ENCODE data around the gene MYO1G.

DNA sequence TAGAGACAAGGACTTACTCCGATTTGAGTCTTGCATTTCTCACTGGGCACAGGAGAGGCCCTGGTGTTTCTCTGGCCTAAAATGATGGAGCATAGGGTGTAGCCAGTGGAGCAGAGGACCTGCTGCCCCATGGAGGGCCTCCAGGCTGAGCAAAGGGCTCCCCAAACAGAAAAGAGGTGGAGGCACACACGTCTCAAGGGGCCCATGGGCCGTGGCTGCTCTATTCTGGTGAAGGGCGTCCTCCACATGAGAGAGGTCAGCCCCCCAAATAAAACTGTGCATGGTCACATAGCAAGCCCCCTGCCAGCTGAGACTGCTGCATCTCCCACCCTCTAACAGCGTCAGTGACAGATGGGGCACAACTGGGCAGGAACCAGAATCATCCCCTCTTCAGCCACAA, 41.4 kb downstream of the MYO1G start:
- TF ChIP-seq CTCF (IDR thresholded peaks at IDR 0.05) (no peak), ESRRA (CRISPR knock-in tag; IDR thresholded peaks at IDR 0.05; ENCODE audit: borderline replicate concordance) (no peak), SMAD3 (CRISPR knock-in tag; IDR thresholded peaks at IDR 0.05; ENCODE audit: borderline replicate concordance) (no peak), NR3C1 (CRISPR knock-in tag; conservative IDR thresholded peaks at IDR 0.05; ENCODE audit: low read depth) (no peak), FOXP4 (CRISPR knock-in tag; IDR thresholded peaks at IDR 0.05) (no peak)
- TF ChIP-seq, protein P1, sequence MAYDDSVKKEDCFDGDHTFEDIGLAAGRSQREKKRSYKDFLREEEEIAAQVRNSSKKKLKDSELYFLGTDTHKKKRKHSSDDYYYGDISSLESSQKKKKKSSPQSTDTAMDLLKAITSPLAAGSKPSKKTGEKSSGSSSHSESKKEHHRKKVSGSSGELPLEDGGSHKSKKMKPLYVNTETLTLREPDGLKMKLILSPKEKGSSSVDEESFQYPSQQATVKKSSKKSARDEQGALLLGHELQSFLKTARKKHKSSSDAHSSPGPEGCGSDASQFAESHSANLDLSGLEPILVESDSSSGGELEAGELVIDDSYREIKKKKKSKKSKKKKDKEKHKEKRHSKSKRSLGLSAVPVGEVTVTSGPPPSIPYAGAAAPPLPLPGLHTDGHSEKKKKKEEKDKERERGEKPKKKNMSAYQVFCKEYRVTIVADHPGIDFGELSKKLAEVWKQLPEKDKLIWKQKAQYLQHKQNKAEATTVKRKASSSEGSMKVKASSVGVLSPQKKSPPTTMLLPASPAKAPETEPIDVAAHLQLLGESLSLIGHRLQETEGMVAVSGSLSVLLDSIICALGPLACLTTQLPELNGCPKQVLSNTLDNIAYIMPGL (CRISPR knock-in tag; IDR thresholded peaks at IDR 0.05) = no peak
- TF ChIP-seq, protein P2, sequence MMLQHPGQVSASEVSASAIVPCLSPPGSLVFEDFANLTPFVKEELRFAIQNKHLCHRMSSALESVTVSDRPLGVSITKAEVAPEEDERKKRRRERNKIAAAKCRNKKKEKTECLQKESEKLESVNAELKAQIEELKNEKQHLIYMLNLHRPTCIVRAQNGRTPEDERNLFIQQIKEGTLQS (CRISPR knock-in tag; conservative IDR thresholded peaks at IDR 0.05) = no peak
